H1 (cell line): Measurements from ENCODE around the gene TBC1D4.

ENCODE experiments used
- CTCF ChIP-seq, 3 experiments: IDR thresholded peaks; 1 replicate in 2 of 3; 2 replicates in 1 of 3; pipeline versions ENCODE4 v1.5.1 to v1.6.1; 2011; ENCODE audit warnings: low read length in 3 of 3, mild to moderate bottlenecking in 3 of 3, inconsistent platforms in 2 of 3, low read depth in 1 of 3, moderate library complexity in 1 of 3; ENCODE audit not compliant: insufficient read depth in 1 of 3; ENCODE audit errors: control extremely low read depth in 1 of 3
- EP300 ChIP-seq, 2 experiments: IDR thresholded peaks; 1 replicate in 1 of 2; 2 replicates in 1 of 2; pipeline ENCODE4 v1.6.1; 2011 to 2012; ENCODE audit warnings: low read depth in 2 of 2, low read length in 2 of 2, mild to moderate bottlenecking in 2 of 2, borderline replicate concordance in 1 of 2, inconsistent platforms in 1 of 2, moderate library complexity in 1 of 2
- JUND ChIP-seq: IDR thresholded peaks from 2 replicates; pipeline ENCODE4 v1.6.1; 2011; ENCODE audit warnings: mild to moderate bottlenecking, improper control_type of control experiment, low read length
- KDM5A ChIP-seq: fragments of 200-600 bp; IDR thresholded peaks from 2 replicates; pipeline ENCODE4 v1.7.1; 2012; ENCODE audit warnings: mild to moderate bottlenecking, low read length, inconsistent platforms, mixed read lengths
- MAFK ChIP-seq: IDR thresholded peaks from 2 replicates; pipeline ENCODE4 v1.6.1; 2012; ENCODE audit warnings: low read depth, mild to moderate bottlenecking, improper control_type of control experiment, low read length
- POLR2A ChIP-seq, 2 experiments: IDR thresholded peaks; 1 replicate in 1 of 2; 2 replicates in 1 of 2; pipeline ENCODE4 v1.6.1; 2011; ENCODE audit warnings: low read depth in 2 of 2, low read length in 2 of 2, mild to moderate bottlenecking in 2 of 2; ENCODE audit errors: control extremely low read depth in 1 of 2
- RAD21 ChIP-seq, 2 experiments: IDR thresholded peaks in 1 of 2; conservative IDR thresholded peaks in 1 of 2; 2 replicates each; pipeline ENCODE4 v1.6.1; 2011; ENCODE audit warnings: low read depth in 2 of 2, low read length in 2 of 2, improper control_type of control experiment in 1 of 2, inconsistent platforms in 1 of 2, mild to moderate bottlenecking in 1 of 2, moderate library complexity in 1 of 2
- RXRA ChIP-seq: IDR thresholded peaks from 2 replicates; pipeline ENCODE4 v1.6.1; 2011; ENCODE audit warnings: low read depth, mild to moderate bottlenecking, low read length, moderate library complexity; ENCODE audit not compliant: insufficient read depth
- SAP30 ChIP-seq: fragments of 300-600 bp; sonication (generic); IDR thresholded peaks from 2 replicates; pipeline ENCODE4 v1.7.1; 2012; ENCODE audit warnings: low read length, moderate library complexity, mild to moderate bottlenecking, inconsistent platforms; ENCODE audit not compliant: insufficient read depth, insufficient replicate concordance
- TF ChIP-seq, protein P1 (sequence below): IDR thresholded peaks from 2 replicates; pipeline ENCODE4 v1.6.1; 2012; ENCODE audit warnings: inconsistent platforms

DNA sequence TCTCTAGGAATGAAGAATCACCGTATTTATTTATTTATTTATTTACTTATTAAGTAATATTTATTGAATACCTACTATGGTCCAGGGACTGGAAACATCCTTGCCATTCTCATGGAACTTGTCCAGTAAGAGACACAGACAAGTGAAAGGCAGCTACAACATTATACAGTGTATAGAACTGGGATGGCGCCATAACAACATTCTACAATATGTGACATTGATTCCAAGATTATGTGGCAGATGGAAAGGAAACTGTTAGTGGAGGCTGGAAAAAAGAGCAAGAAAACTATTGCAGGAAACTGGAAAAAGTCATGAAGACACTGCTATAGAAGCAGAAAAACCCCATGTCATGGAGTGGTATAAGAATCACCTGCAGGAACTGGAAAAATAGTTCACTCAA, 9.4 kb upstream of the TBC1D4 start:
- TF ChIP-seq EP300 (IDR thresholded peaks at IDR 0.05; ENCODE audit: borderline replicate concordance in 1 of 2, low read depth in 2 of 2, low read length in 2 of 2): no peak
- TF ChIP-seq RXRA: no peak
- no peak for TF ChIP-seq RAD21 (IDR thresholded peaks at IDR 0.05 in 1 of 2, conservative IDR thresholded peaks at IDR 0.05 in 1 of 2; ENCODE audit: low read depth in 2 of 2, low read length in 2 of 2)
- no peak for TF ChIP-seq CTCF (IDR thresholded peaks at IDR 0.05; ENCODE audit: control extremely low read depth in 1 of 3, insufficient read depth in 1 of 3, low read depth in 1 of 3, low read length in 3 of 3)
- TF ChIP-seq, protein P1, sequence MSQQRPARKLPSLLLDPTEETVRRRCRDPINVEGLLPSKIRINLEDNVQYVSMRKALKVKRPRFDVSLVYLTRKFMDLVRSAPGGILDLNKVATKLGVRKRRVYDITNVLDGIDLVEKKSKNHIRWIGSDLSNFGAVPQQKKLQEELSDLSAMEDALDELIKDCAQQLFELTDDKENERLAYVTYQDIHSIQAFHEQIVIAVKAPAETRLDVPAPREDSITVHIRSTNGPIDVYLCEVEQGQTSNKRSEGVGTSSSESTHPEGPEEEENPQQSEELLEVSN: no peak
- no peak for TF ChIP-seq JUND
- TF ChIP-seq SAP30: no peak
- no peak for TF ChIP-seq MAFK
- no peak for TF ChIP-seq POLR2A (IDR thresholded peaks at IDR 0.05; ENCODE audit: control extremely low read depth in 1 of 2, low read depth in 2 of 2, low read length in 2 of 2)
- TF ChIP-seq KDM5A: no peak
